Measurements from ENCODE around the gene CHST11. TPM values are rescaled to one million over a fixed set of nuclear protein-coding genes. Genes with fewer than 3 reads are reported as not detected.

CHST11 gene
- total and polyA plus RNA-seq, 2 of the 4 experiments (the other 2 are of a cell fraction) = 1.4 to 2.7 TPM

GRCh38 chr12:104600036-104600712 lies 143.4 kb downstream of the CHST11 start:
- H3K23ac ChIP-seq (ENCODE audit: low read depth, low read length) = no peak overlapping the region
- no peak overlapping the region for H3K27ac ChIP-seq (ENCODE audit: insufficient read depth, low read length)
- no peak overlapping the region for H2AK9ac ChIP-seq (replicated peaks; ENCODE audit: low read depth, low read length, poor library complexity)
- H3K27me3 ChIP-seq (ENCODE audit: control insufficient read depth, insufficient read depth, low read length) = no peaks in the 10 kb centered on the region
- in situ Hi-C loops (cut with MboI; ENCODE audit: low sequenced_read_pairs) = no loop called here
- dilution Hi-C loops (cut with HindIII; ENCODE audit: low sequenced_read_pairs, unreplicated experiment) = no loop called here
- ChIA-PET POLR2A (ENCODE audit: unreplicated experiment) (no interaction called here), CTCF (no interaction called here)
- H3K9me3 ChIP-seq (ENCODE audit: control insufficient read depth, insufficient read depth, low read length) = no peaks in the 10 kb centered on the region
- H3K4me2 ChIP-seq (ENCODE audit: low read depth, low read length) = no peak overlapping the region
- H2BK20ac ChIP-seq (ENCODE audit: low read depth, low read length) = no peak overlapping the region
- H3K36me3 ChIP-seq (ENCODE audit: control insufficient read depth, insufficient read depth, low read length) = no peaks in the 10 kb centered on the region
- H3K9ac ChIP-seq (ENCODE audit: low read depth, low read length) = no peak overlapping the region
- ATAC-seq (ENCODE audit: low read depth) (no peak), DNase-seq (no peak)
- H2BK5ac ChIP-seq (ENCODE audit: low read depth, low read length, poor library complexity, severe bottlenecking) = no peak overlapping the region
- no peak overlapping the region for H3K4ac ChIP-seq (ENCODE audit: low read depth, low read length)
- intact Hi-C loops (cut with micrococcal nuclease) = no loop called here
- H3K4me1 ChIP-seq (ENCODE audit: control insufficient read depth, insufficient read depth, low read length) = peaks cover 6% of the 10 kb centered on the region
- H3K9me1 ChIP-seq (ENCODE audit: insufficient read depth, low read length) = peaks cover 19% of the 10 kb centered on the region
- no peak overlapping the region for H3K14ac ChIP-seq (replicated peaks; ENCODE audit: low read depth, low read length)
- H2BK15ac ChIP-seq (ENCODE audit: low read depth, low read length) = no peak overlapping the region
- TF ChIP-seq ELK1 (IDR thresholded peaks at IDR 0.05; ENCODE audit: borderline replicate concordance, low read depth, low read length) (no peak), CTCF (conservative IDR thresholded peaks at IDR 0.05; ENCODE audit: low read depth, low read length) (no peak), USF2 (IDR thresholded peaks at IDR 0.05; ENCODE audit: low read depth, low read length) (no peak), CEBPB (IDR thresholded peaks at IDR 0.05; ENCODE audit: low read depth, low read length) (no peak), MAFK (IDR thresholded peaks at IDR 0.05; ENCODE audit: low read depth, low read length) (no peak), NFE2L2 (IDR thresholded peaks at IDR 0.05; ENCODE audit: low read depth, low read length) (no peak), BHLHE40 (IDR thresholded peaks at IDR 0.05; ENCODE audit: low read depth, low read length) (no peak), FOS (IDR thresholded peaks at IDR 0.05; ENCODE audit: low read depth, low read length) (no peak), RCOR1 (IDR thresholded peaks at IDR 0.05; ENCODE audit: insufficient replicate concordance, low read length) (no peak), MAZ (IDR thresholded peaks at IDR 0.05; ENCODE audit: borderline replicate concordance, low read depth, low read length) (no peak), RFX5 (IDR thresholded peaks at IDR 0.05; ENCODE audit: low read depth, low read length) (no peak), MXI1 (IDR thresholded peaks at IDR 0.05; ENCODE audit: borderline replicate concordance, low read depth, low read length) (no peak), CHD1 (IDR thresholded peaks at IDR 0.05; ENCODE audit: low read depth, low read length) (no peak), POLR2A (IDR thresholded peaks at IDR 0.05; ENCODE audit: low read depth, low read length) (no peak)
- no peak overlapping the region for H2AFZ ChIP-seq (replicated peaks; ENCODE audit: low read length, poor library complexity)
- WGBS, 2 experiments (ENCODE audit: extremely low coverage in 2 of 2, insufficient read length in 1 of 2) = 79% methylated on average over 4 of the region's 4 CpGs; no CpG with 5 or more reads in 1 of the 2 experiments
- no peak overlapping the region for H3K4me3 ChIP-seq (ENCODE audit: insufficient read depth, low read depth, low read length)
- no peak overlapping the region for H4K91ac ChIP-seq (ENCODE audit: insufficient read depth, low read depth, low read length)
- no peak overlapping the region for H4K8ac ChIP-seq (ENCODE audit: low read depth in 2 of 2, low read length in 2 of 2)
- no peaks in the 10 kb centered on the region; a peak in 1 of 4 replicates for H3K79me1 ChIP-seq (ENCODE audit: low read depth in 1 of 2, low read length in 2 of 2)
- H2AK5ac ChIP-seq (ENCODE audit: low read depth, low read length) = no peak overlapping the region
- H3K18ac ChIP-seq (ENCODE audit: low read depth, low read length) = no peak overlapping the region
- no TSS peak for BruUV-seq (replicated peaks)
- no peak overlapping the region for H3K56ac ChIP-seq (ENCODE audit: extremely low read depth, insufficient read depth, low read length)
- H4K5ac ChIP-seq (ENCODE audit: low read depth, low read length) = no peak overlapping the region
- peaks cover 7% of the 10 kb centered on the region; the same call in 1 of the 2 replicates for H4K20me1 ChIP-seq (ENCODE audit: insufficient read depth, low read length)
- H2BK120ac ChIP-seq (ENCODE audit: low read depth, low read length) = no peak overlapping the region
